Upper lobe of left lung (tissue), 4 donors: ENCODE measurements around the gene APOL3.
A peak's percentile ranks its signal among the peaks of the same experiment; 100 is the strongest.

Source experiments
- EP300 ChIP-seq, 4 donors: sonication (generic); formaldehyde crosslinking; IDR thresholded peaks; one replicate each; pipeline ENCODE4 v1.5.1; 2017; ENCODE audit warnings: antibody characterized with exemption in 4 of 4, control low read depth in 2 of 4
- POLR2A ChIP-seq, 4 donors: fragments of 450-650 bp; IDR thresholded peaks; one replicate each; pipeline ENCODE4 v1.5.1; 2016 to 2017; ENCODE audit warnings: antibody characterized with exemption in 4 of 4, mild to moderate bottlenecking in 2 of 4
- POLR2AphosphoS5 ChIP-seq, 2 donors: sonication (generic); formaldehyde crosslinking; IDR thresholded peaks; one replicate each; pipeline ENCODE4 v1.5.1; 2017; ENCODE audit warnings: antibody characterized with exemption in 2 of 2
- TF ChIP-seq, protein P1 (sequence below), 6 experiments: fragments of 450-650 bp in 4 of 6; fragments of 200-600 bp in 2 of 6; sonication (generic) in 2 of 6; IDR thresholded peaks; one replicate each; pipeline ENCODE4 v1.5.1; 2016 to 2019; ENCODE audit warnings: antibody characterized with exemption in 6 of 6

DNA sequence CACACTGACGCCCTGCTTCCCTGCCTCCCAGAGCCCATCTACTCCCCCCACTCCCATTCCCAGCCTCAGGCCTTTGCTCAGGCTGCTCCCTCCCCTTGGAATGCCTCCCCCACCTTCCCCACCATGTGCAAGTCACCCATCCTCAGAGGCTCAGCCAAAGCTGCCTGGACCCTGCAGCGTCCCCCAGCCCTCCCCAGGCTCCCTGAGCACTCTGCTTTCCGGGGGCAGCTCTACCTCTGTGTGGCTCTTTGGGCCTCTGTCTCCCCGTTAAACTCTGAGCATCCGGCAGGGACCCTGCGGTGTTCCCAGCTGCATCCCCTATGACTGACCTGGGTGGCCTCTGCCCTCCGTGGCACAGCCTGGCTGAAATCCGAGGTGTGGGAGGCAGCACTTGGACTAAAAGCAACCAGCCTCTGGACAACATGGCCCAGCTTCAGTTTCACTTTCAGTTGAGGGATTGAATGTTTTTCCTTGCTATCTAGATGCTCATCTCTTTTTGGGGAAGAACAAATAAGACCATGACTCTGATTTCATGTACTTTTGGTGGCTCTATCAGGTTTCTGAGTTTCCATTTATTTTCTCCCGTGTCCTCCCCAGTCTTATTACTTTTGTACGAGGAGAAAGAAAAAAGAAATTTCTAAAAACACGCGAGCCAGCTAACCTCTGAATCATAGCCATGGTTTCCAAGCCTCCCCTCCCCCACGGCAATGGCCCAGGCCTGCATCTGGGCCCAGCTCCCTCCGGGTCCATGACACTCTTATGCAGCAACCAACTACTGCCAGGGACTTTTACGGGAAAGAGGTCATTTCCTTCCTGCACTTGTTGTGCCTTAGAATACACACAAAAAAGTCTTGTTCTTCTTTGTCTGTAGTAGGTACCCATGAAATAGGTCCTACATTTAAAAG lies 3.8 kb downstream of the APOL3 start:
- TF ChIP-seq, protein P1, sequence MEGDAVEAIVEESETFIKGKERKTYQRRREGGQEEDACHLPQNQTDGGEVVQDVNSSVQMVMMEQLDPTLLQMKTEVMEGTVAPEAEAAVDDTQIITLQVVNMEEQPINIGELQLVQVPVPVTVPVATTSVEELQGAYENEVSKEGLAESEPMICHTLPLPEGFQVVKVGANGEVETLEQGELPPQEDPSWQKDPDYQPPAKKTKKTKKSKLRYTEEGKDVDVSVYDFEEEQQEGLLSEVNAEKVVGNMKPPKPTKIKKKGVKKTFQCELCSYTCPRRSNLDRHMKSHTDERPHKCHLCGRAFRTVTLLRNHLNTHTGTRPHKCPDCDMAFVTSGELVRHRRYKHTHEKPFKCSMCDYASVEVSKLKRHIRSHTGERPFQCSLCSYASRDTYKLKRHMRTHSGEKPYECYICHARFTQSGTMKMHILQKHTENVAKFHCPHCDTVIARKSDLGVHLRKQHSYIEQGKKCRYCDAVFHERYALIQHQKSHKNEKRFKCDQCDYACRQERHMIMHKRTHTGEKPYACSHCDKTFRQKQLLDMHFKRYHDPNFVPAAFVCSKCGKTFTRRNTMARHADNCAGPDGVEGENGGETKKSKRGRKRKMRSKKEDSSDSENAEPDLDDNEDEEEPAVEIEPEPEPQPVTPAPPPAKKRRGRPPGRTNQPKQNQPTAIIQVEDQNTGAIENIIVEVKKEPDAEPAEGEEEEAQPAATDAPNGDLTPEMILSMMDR (IDR thresholded peaks at IDR 0.05) = no peak
- TF ChIP-seq POLR2AphosphoS5 (IDR thresholded peaks at IDR 0.05) (peak; percentile 91 to 96), EP300 (IDR thresholded peaks at IDR 0.05) (peak; percentile 72 to 96 (median 87)), POLR2A (IDR thresholded peaks at IDR 0.05) (peak in 2 of 4 donors; percentile 43 to 44)
